HG03280 (cell line): ENCODE data around the gene KCNK5.

Source experiments
- ATAC-seq: cut with Tn5 transposase; IDR thresholded peaks from one replicate; pipeline ENCODE4 v1.9.1; 2021; ENCODE audit warnings: mild to moderate bottlenecking, moderate library complexity; ENCODE audit not compliant: unreplicated experiment

Gene KCNK5

DNA sequence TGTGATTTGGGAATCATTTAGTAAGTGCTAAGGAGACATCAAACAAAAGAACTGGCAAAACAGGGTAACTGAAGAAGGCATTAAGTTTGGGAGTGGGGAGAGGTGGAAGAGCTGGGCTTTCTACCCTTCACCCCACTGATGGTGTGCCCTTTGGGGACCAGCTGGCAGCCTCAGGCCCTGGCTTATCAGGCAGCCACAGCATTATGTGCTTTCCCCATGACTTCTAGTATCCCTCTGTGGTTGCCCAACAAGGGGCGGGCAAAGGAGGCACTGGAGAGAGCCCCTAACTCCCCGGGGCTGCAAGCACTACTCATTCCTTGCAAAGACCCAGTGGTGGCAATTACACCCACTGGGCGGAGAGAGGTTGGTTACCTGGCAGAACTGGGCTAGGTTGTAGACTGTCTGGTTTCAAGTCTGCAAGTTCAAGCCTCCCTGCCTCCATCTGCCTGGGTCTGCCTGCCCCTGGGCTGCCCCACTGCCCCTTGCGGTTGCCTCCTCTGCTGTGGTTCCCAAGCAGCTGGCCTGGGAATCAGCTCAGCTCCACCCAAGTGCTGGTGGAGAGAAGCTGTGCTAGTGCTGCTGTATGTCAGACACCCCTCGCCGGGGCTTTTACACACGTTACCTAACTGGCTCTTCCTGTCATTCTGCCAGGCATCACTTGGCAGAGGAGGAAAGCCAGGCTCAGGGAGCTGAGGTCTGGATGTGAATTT lies 29.9 kb downstream of the KCNK5 start:
- no peak for ATAC-seq

DNA sequence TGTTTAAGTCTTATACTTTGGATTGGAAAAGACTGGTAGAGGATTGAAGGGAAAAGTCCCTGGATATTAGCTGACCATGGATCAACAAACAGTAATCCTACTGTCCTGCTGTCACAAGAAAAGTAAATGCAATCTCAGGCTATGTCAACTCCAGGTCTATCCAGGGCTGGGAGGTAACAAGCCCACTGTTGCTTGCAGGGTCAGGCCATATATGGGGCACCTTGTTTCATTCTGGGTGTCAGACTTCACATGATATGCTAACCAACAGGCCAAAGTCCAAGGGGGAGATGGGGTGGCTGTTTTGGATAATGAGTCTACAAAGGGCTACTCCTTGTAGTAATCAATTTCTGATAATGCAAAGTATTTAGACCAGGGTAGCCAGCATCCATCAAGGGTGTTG lies 30.7 kb downstream of the KCNK5 start:
- ATAC-seq, result no peak

DNA sequence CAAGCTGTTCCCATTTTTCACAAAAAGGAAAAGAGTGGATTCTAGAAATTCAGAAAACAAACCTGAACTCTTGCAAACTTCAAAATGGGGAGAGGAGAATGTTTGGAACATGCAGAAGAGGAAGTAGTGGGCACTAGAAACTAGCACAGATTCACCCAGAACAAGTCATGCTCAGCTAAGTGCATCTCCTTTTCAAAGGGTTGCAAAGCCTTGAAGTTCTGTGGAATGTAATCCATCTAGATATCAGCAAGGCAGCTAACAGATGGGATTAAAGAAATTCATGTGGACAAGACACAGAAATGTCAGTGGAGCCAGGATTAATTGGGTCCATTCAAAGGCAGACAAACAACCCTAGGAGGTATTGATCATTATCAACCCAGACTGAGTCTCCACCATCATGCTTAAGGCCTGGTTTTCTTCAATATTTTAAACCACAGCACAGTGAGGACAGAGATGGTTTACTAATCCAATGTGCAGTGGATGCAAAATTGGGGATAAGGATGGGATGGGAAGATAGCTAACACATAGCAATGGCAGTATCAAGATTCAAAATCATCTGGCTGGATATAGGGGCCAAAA lies 31.3 kb downstream of the KCNK5 start:
- ATAC-seq, result no peak

DNA sequence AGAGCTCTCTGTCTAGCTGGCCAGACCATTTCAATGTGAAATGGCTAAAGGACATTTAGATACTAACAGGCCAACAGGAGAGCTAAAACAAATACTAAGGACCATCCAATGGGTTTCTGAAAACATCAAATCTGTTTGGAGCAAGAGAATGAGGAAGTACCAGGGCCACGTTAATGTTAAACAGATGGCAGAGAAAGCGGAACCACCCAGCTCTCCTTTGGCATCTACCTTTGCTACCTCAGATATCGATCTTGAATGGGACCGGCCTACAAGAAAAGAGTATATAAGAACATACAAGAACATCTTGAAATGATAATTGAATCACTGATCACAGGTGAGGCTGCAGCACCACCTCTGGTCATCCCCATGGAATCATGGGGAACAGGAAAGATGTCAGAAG lies 31.8 kb downstream of the KCNK5 start:
- ATAC-seq, result no peak

DNA sequence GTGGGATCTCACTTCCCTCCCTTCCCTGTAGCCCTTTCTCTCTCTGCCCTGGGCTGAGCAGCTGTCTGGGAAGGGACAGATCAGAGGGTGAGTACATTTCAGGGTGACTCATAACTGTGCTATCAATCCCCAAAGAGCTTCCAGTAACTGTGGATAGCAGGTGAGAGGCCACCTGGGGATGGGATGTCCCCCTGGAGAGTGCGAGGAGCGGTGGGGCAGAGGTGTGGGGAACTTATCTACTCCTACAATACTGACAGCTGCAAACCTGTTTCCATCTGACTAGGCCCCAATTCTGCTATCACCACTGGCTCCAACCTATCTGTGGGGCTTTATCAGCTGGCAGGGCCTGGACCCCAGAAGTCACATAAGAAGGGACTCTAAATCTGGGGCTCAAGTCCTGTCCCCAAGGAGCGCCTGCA lies 32.6 kb downstream of the KCNK5 start:
- ATAC-seq, result no peak

DNA sequence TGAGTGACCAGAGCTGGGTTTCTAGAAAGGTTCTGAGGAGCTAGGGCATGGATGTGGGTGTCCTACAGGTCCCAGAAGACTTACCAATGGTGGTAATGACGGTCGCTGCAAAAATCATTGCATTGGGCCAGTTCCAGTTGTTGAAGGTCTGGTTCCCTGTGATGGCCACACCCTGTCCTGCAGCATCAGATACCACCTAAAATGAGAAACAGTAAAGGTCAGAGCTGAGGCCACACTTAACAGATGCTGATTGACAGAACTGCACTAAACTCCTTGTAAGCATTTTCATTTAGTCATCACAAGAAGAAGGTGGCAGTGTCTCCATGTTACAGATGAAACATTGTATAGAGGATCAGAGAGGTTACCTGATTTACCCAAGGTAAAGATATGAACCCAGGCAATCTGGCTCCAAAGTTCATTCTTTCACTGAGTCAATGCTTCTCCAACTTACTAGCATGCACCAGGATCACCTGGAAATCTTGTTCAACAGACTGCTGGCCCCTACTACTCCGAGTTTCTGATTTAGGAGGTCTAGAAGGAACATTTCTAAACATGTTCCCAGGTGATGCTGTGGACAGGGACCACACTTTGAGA lies 33.4 kb downstream of the KCNK5 start:
- ATAC-seq, result no peak

DNA sequence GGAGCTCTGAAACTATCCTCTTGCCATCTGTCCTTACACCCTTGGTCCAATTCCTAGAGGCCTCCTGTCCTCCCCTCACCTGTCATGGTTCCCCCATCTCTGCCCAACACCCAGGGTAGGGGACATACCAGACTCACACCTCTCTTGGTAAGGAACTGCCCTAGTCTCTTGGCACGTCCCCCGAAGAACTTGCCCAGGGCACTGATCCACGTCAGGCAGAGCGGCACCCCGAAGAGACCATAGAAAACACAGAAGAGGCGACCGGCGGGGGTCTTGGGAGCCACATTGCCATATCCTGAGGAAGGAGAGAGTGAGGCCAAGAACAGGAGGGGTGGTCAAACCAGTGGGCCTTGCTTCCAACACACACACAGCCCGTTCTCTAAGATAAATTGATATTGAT lies 34.8 kb downstream of the KCNK5 start:
- ATAC-seq, result no peak

DNA sequence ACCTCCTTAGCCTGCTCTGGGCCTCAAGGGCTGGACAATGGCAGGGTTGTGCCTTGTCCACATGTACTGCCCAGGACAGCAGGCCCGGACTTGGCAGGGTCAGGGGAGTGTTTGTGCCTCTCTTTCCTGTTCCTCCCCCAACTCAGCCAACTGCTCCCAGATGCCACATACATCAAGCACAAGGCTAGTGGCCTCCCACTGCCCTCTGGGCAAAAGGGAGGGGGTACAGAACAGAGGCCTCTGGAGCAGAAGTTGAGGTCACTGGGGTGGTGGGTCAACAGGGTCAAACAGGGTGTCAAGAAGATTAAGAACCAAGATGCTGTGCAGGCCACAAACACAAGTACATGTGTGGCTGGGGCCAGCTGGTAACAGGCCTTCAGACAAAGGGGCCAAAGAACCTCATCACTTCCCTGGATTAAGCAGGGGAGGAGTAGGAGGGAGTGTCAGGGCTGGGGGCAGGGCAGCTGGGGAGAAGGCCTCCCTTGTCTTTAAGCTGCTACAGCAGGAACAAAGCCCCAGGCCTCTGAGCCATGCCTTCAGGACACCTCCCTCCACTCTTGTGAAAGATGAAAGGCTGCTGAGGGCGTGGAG lies 36.0 kb downstream of the KCNK5 start:
- ATAC-seq, result no peak

DNA sequence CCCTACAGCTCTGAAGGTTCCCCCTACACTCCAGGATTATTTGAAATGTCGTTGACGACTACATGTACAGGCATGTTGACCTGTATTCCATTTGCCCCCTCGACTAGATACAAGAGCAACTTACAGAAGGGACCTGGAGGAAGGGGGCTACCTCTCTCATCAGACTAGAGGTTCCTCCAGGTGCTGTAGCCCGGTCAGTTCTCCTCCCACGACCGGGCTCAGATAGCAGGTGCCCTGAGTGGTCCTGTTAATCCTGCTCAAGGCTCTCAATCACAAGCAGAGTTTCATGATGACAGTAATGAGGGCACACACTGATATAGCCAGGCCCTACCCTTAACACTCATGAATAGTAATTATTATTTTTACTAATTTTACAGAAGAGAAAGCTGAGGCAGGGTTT lies 36.5 kb downstream of the KCNK5 start:
- no peak for ATAC-seq

DNA sequence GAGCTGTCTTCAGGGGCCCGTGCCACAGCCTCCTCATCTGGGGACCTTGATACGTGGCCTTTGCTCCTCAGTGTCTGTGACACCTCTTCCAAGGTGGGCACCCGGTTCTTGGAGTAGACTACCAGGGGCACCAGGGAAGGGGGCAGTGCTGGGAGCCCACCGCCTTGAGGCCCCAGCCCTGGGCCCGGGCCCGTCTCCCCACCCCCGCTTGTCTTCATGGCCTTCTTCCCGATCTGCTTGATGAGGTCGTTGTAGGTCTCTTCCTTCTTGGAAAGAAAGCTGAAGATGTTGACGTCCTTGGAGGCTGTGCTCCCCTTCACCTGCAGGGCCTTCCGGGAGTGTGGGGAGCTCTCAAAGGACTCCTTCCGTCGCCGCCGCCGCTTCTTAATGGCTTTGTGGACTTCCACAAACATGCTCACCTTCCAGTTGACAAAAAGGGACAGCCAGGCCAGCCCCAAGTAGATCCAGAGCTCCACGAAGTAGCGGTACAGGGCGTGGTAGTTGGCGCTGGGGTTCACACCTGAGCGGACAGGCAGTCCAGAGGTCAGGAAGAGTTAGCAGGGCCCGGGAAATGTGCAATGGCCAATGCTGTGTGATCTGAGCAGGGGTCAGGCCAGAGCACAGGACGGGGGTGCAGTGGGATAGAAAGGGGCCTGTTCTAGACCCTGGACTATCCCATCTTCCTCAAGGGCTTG lies 37.9 kb downstream of the KCNK5 start:
- no peak for ATAC-seq

DNA sequence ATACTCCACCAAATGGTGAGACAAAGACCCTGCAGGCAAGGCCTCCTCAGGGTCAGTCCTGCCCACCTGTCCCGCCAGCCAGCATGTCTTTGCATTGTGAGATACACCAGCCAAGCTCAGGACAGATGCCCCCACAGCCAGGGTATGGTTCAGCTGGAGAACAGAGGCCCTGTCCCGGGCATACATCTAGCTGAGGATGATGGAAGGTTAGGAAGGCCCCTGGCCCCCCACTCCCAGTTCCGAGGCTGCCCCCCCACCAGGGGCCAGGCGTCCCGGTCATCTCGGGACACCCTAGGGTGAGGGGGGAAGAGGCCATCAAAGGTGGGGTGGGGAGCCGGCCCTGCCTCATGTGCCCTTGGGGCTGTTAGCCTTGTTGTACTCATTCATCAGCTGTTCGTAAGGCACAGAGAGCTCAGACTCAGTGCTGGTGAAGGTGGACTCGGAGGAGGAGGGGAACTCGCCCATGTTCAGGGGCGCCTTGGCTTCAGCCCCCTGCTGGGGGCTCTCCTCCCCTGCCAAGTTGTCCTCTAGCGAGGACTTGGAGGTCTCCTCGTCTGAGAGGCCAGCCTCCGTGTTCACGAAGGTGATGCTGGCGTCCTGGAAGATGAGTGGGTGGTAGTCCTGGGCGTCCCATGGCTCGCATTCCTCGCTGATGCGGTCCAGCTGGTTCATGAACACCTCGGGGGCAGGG lies 38.6 kb downstream of the KCNK5 start:
- ATAC-seq, result no peak

DNA sequence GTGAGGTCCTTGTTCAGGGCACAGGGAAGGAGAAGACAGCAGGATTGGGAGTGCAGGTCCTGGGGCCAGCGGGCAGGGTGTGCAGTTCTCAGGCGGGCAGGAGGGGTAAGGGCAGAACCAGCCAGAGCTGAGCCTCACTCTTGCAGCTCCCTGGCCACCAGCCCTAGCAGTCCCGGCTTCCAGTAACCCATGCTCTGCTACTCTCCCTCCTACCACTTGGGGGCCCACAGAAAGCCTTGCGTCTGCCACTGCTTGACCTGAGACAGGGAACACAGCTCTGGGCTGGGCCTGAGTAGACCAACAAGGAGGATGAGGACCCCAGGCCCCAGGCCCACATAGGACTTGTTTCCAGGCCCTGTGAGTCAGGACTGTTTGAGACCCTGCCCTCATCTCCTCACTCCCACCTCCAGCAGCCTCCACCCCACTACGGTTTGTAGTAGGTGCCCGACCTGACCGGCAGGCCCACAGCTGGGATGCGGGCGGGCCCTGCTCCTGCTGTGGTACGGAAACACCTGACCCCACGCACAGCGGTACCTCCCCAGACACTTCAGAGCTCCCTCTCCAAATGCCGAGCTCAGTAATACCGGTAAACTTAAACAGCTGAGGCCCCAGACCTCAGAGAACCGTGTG lies 39.2 kb downstream of the KCNK5 start:
- no peak for ATAC-seq

DNA sequence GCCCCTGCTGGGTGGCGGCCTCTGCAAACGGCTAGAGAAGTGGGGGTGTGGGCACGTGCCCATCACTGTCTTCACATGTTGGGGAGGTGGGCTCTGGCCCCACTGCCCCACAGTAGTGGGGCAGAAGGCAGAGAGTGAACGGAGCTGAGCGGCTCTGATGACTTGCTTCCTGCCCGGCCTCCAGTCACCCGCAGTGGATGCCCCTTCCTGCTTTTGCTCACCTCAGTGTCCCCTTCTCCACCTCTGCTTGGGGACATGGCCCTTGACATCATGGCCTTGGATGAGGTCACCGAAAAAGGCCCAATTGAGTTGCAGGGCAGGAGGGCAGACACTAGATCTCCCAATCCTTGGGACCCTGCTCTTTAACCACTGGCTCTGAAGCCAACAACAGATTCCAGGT lies 40.1 kb downstream of the KCNK5 start:
- no peak for ATAC-seq

DNA sequence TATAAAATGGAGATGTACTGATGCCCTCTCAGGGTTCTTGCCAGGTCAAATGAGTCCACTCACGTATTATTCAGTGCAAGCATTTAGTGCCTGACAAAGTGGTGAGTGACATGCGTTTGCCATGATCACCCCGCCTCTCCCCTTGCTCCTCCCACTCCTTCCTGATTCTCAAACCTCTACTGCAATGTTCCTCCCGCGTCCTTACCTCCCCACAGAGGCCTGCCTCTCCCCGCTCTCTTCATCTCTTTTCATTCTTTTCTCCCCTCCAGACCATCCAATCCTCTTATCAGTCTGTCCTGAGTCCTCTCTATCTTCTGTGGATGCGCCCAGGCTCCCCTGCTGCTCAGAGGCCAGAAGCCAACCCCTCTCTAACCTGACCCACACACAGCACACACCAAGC lies 40.7 kb downstream of the KCNK5 start:
- ATAC-seq, result no peak

DNA sequence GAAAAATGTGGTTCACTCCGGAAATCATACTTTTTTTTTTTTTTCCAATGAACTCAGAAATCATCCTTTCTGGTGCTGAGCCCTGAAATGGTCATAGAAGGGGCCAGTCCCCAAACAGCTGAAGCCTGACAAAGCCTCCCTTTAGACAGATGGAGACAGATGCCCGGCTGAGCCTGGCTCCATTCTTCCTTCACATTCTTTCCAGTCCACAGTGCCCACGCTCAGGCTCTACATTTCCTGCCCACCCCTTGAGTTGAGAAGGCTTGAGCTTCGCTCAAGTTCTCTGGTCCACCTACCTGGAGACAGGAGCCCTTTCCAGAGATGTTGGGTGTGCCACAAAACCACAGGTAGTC lies 41.2 kb downstream of the KCNK5 start:
- ATAC-seq, result no peak

DNA sequence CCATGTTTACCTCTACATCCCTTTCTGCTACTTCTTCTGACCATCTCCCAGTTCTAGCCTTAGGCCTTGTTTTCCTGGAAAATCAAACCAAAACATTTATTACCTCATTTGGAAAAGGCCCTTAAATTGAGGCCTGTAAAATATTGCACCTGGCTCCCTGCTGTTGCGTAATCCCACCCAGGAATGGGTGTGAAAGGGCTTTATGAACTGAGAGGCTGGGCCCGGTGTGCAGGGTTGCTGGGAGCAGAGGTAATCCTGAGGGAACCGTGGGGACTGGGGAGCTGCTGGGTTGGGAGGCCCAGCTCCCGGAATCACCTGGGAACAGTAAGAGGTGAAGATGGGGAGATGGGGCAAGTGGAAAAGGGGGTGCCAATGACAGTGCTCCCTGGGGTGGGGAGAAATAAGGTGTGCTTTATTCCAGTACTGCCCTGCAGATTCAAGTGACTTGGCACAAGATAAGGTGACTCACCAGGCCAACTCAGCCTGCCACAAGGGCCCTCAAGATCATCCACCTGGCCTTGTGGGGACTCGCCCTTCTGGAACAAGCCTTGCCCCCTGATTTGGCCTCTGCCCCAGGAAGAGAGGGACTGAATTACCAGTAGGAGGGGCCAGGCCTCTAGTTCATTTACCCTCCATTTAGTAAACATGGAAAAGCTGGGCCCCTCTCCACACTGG lies 44.2 kb downstream of the KCNK5 start:
- ATAC-seq, result no peak

DNA sequence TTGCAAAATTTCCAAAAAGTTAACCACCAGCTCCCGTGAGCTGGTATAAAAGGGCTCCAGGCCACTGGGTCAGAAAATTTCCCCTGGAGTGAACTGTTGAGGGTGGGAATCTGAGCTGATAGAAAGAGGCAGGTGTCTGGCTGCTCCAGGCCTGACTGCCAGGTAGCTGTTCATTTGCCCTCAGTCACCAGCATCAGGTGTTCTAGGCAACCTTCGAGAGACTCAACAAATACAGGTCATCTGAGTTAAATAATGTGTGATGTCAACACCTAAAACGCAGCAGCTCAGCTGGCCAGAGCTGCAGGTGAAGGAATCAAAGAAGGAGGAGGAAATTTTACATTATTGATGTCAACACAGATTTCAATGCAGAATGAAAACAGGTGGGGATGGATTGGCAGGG lies 46.7 kb downstream of the KCNK5 start:
- ATAC-seq, result no peak

DNA sequence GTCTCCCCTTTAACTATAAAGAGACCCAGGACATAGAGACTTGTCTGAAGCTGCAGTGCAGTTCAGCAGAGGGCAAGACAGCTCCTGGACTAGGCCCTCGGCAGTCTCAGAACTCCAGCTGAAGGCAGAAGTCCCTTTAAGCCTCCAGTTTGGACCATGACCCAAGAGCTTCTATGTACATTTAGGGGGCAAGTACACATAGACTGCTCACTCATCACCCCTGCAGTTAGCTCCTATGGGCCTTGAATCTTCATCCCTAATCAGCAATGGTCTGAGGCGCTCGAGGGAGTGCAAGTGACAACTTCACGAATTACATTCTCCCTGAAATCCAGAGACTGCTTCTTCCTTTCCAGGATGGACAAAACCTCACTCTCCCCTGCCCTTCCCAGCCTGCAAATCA lies 47.4 kb downstream of the KCNK5 start:
- ATAC-seq, result no peak

DNA sequence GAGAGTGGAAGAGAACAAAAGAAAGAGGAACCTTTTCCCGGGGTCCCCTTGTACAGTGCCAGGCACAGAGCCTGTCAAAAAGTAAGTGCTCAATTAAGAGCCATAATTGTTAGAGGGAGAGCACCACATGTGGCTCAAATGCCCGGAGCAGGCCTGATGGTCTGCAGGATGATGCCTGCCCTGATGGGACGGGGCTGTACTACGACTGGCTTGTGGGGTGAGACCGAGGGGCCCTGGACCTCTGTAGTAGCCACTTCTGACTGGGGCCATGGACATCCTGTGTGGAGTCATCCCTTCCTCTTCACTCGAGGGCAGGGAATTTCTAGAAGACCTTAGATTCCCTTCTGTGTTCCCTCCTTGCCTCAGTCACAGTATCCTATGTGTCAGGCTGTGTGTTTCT lies 47.9 kb downstream of the KCNK5 start:
- ATAC-seq, result no peak

DNA sequence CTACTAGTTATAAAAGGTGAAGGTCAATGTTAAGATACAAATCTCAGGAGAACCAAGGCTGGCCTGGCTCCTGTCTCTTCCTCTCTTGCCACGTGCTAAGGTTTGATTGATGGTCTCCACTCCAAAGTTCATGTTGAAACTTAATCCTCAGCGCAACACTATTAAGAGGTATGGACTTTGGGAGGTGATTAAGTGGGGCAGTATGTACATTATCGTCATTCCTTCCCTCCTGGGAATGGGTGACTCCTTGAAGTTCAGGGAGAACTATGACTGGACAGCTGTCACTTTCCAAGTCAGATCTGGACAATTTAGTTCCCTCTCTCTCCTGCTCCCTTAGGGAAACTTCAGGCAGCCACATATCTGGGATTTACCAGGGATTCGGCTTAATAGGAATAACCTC lies 50.5 kb downstream of the KCNK5 start:
- no peak for ATAC-seq
